ENCODE results near the gene ADGRD2. TPM values are rescaled to one million over a fixed set of nuclear protein-coding genes. Genes with fewer than 3 reads are reported as not detected.

The ADGRD2 gene
- total and polyA plus RNA-seq, 2 of the 13 experiments (the other 11 are each of a cell fraction or from before 2014, with no cell fraction given), result not detected

- no peak overlapping the region for H3K27ac ChIP-seq (ENCODE audit: extremely low read length, insufficient read depth, low read length)
- no peak for FAIRE-seq
- TF ChIP-seq ZKSCAN1 (IDR thresholded peaks at IDR 0.05; ENCODE audit: low read length), result 0 out of 2 replicates have a peak, but pooled peaks have one; percentile 58
- no peak for TF ChIP-seq MIXL1 (CRISPR knock-in tag; IDR thresholded peaks at IDR 0.05)
- TF ChIP-seq CCAR2 (optimal IDR thresholded peaks at IDR 0.05; ENCODE audit: low read depth, low read length), result no peak
- H3K4me1 ChIP-seq (ENCODE audit: insufficient read depth, low read length), result no peaks in the 10 kb centered on the region; the same call in 1 of the 2 replicates
- no peak overlapping the region for H3K4me2 ChIP-seq (ENCODE audit: low read depth, low read length)
- H3K27me3 ChIP-seq (ENCODE audit: control insufficient read depth in 1 of 2, insufficient read depth in 2 of 2, low read length in 2 of 2), result peaks cover 19 to 66% of the 10 kb centered on the region in 2 experiments; a peak in 4 of 5 replicates
- CTCF ChIA-PET (ENCODE audit: low intra/inter-chr PET ratio, low total read pairs), result no interaction called here
- POLR2A ChIA-PET, result no interaction called here
- H3K36me3 ChIP-seq (replicated peaks in 1 of 2; ENCODE audit: control insufficient read depth in 1 of 2, insufficient read depth in 2 of 2, low read length in 2 of 2), result no peaks in the 10 kb centered on the region
- no peak overlapping the region for H3K4me3 ChIP-seq (replicated peaks in 1 of 3; ENCODE audit: insufficient read depth in 1 of 3, low read depth in 2 of 3, low read length in 3 of 3)
- no peaks in the 10 kb centered on the region for H3K9me3 ChIP-seq (ENCODE audit: low read length)
- ATAC-seq, result peak; percentile 10; the same call in 2 of the 3 replicates
- DNase-seq (ENCODE audit: low spot score), result no peak
- BruUV-seq (replicated peaks), result no TSS peak
- in situ Hi-C loops (cut with HindIII; ENCODE audit: extremely low pct_ligation_motif_present, low pct_unique_long_range_greater_than_20kb) (no loop called here), intact Hi-C loops (cut with micrococcal nuclease; ENCODE audit: unreplicated experiment) (no loop called here)
- 85% methylated on average over 4 of the region's 17 CpGs for WGBS (ENCODE audit: low lambda C conversion rate)
- no peak overlapping the region for H2AFZ ChIP-seq (ENCODE audit: low read length)
- no peaks in the 10 kb centered on the region for H3K79me2 ChIP-seq (ENCODE audit: insufficient read depth, low read length)
- no peak overlapping the region for H3K9ac ChIP-seq (ENCODE audit: insufficient read depth, low read depth, low read length)
- H4K20me1 ChIP-seq (ENCODE audit: insufficient read depth, low read length), result no peaks in the 10 kb centered on the region
These were observed 17.3 kb downstream of the ADGRD2 start for GRCh38 chr9:124467410-124468060.

GRCh38 chr9:124468061-124468740 lies 17.9 kb downstream of the ADGRD2 start:
- Histone ChIP-seq H3K4me3 (replicated peaks in 1 of 3; ENCODE audit: insufficient read depth in 1 of 3, low read depth in 2 of 3, low read length in 3 of 3) (no peak overlapping the region), H2AFZ (ENCODE audit: low read length) (no peak overlapping the region), H3K27ac (ENCODE audit: extremely low read length, insufficient read depth, low read length) (no peak overlapping the region), H3K4me1 (ENCODE audit: insufficient read depth, low read length) (peaks cover 6% of the 10 kb centered on the region; the same call in 1 of the 2 replicates), H4K20me1 (ENCODE audit: insufficient read depth, low read length) (no peaks in the 10 kb centered on the region), H3K36me3 (replicated peaks in 1 of 2; ENCODE audit: control insufficient read depth in 1 of 2, insufficient read depth in 2 of 2, low read length in 2 of 2) (no peaks in the 10 kb centered on the region), H3K79me2 (ENCODE audit: insufficient read depth, low read length) (no peaks in the 10 kb centered on the region), H3K9ac (ENCODE audit: insufficient read depth, low read depth, low read length) (no peak overlapping the region), H3K4me2 (ENCODE audit: low read depth, low read length) (no peak overlapping the region), H3K27me3 (ENCODE audit: control insufficient read depth in 1 of 2, insufficient read depth in 2 of 2, low read length in 2 of 2) (peaks cover 19 to 73% of the 10 kb centered on the region in 2 experiments), H3K9me3 (ENCODE audit: low read length) (no peaks in the 10 kb centered on the region)
- no TSS peak for BruUV-seq (replicated peaks)
- ChIA-PET POLR2A (no interaction called here), CTCF (ENCODE audit: low intra/inter-chr PET ratio, low total read pairs) (no interaction called here)
- DNase-seq (ENCODE audit: low spot score) (no peak), FAIRE-seq (no peak), ATAC-seq (peak; percentile 20; the same call in 2 of the 3 replicates)
- in situ Hi-C loops (cut with HindIII; ENCODE audit: extremely low pct_ligation_motif_present, low pct_unique_long_range_greater_than_20kb), result no loop called here
- no peak for TF ChIP-seq EHMT2 (IDR thresholded peaks at IDR 0.05; ENCODE audit: borderline replicate concordance, low read depth, low read length)
- 0 out of 2 replicates have a peak, but pooled peaks have one; percentile 37 for TF ChIP-seq HNRNPL (IDR thresholded peaks at IDR 0.05; ENCODE audit: low read depth, low read length)
- WGBS (ENCODE audit: low lambda C conversion rate), result 49% methylated on average over 3 of the region's 19 CpGs
- intact Hi-C loops (cut with micrococcal nuclease; ENCODE audit: unreplicated experiment), result no loop called here

Data from HepG2 (cell line).